Activated CD8-positive, alpha-beta memory T cell treated with anti-CD3 and anti-CD28 coated beads for 4 hours (primary cell): Measurements from ENCODE around the gene GJD2.

Experiments
- DNase-seq, 2 donors: peaks; one replicate each; pipeline ENCODE4 v3.0.0-alpha.2; 2020; ENCODE audit warnings: low read depth in 2 of 2

GJD2 gene

GRCh38 chr15:34754674-34755418, at the start of gene GJD2:
Gene GJD2 (minus strand): TSS chr15:34754998. CDS start chr15:34754488, 510 bp downstream.
- no peak for DNase-seq

GRCh38 chr15:34804113-34804512, 49.3 kb upstream of the GJD2 start:
- DNase-seq: no peak

- no peak for DNase-seq
Measured at GRCh38 chr15:34802803-34803750, 48.3 kb upstream of the GJD2 start.

- no peak for DNase-seq
Measured at GRCh38 chr15:34802371-34802770, 47.6 kb upstream of the GJD2 start.

GRCh38 chr15:34799149-34800101, 44.6 kb upstream of the GJD2 start:
- no peak for DNase-seq

GRCh38 chr15:34796847-34797435, 42.1 kb upstream of the GJD2 start:
- no peak for DNase-seq

GRCh38 chr15:34795267-34796081, 40.7 kb upstream of the GJD2 start, which contains the start of gene ACTC1:
Gene ACTC1 (minus strand): TSS chr15:34795549. CDS start chr15:34794808, 741 bp downstream.
- DNase-seq: no peak

GRCh38 chr15:34794590-34795206, 39.9 kb upstream of the GJD2 start:
- DNase-seq: no peak

GRCh38 chr15:34793901-34794300, 39.1 kb upstream of the GJD2 start:
- no peak for DNase-seq

- no peak for DNase-seq
Measured at GRCh38 chr15:34793071-34793470, 38.3 kb upstream of the GJD2 start.

GRCh38 chr15:34791701-34792100, 36.9 kb upstream of the GJD2 start:
- DNase-seq: no peak

- no peak for DNase-seq
Measured at GRCh38 chr15:34790121-34790520, 35.3 kb upstream of the GJD2 start.

GRCh38 chr15:34789326-34789725, 34.5 kb upstream of the GJD2 start:
- no peak for DNase-seq

GRCh38 chr15:34786206-34786605, 31.4 kb upstream of the GJD2 start:
- DNase-seq: no peak

GRCh38 chr15:34783991-34784390, 29.2 kb upstream of the GJD2 start:
- DNase-seq: no peak

- DNase-seq: no peak
Measured at GRCh38 chr15:34783431-34783830, 28.6 kb upstream of the GJD2 start.

- DNase-seq: no peak
Measured at GRCh38 chr15:34782901-34783300, 28.1 kb upstream of the GJD2 start.

- DNase-seq: no peak
Measured at GRCh38 chr15:34780725-34781124, 25.9 kb upstream of the GJD2 start.

- DNase-seq: no peak
Measured at GRCh38 chr15:34776606-34777105, 21.9 kb upstream of the GJD2 start.

- DNase-seq: no peak
Measured at GRCh38 chr15:34773917-34774316, 19.1 kb upstream of the GJD2 start.
